Heart left ventricle (tissue), 16 donors: ENCODE measurements around the gene FOLR2. TPM values are rescaled to one million over a fixed set of nuclear protein-coding genes. Genes with fewer than 3 reads are reported as not detected.

Source experiments
- ATAC-seq, 4 donors: fragments of 200-7000 bp; cut with Tn5 transposase; one replicate each; pipeline ENCODE4 v1.9.1; 2020 to 2022; ENCODE audit warnings: moderate library complexity in 4 of 4, mild to moderate bottlenecking in 3 of 4, moderate number of reproducible peaks in 1 of 4
- DNase-seq, 5 donors: peaks; one replicate each; pipeline ENCODE4 v3.0.0-alpha.2; 2020
- H3K27ac ChIP-seq, 12 donors: fragments of 200-600 bp; sonication (generic) in 4 of 12; one replicate each; pipeline versions ENCODE4 v1.5.0 to v1.8.0; 2016 to 2022; ENCODE audit warnings: mild to moderate bottlenecking in 2 of 12
- H3K27me3 ChIP-seq, 9 donors: fragments of 200-600 bp; sonication (generic) in 2 of 9; one replicate each; pipeline versions ENCODE4 v1.5.1 to v1.8.0; 2016 to 2022; ENCODE audit warnings: mild to moderate bottlenecking in 3 of 9
- H3K36me3 ChIP-seq, 9 donors: fragments of 200-600 bp; sonication (generic) in 2 of 9; one replicate each; pipeline versions ENCODE4 v1.5.0 to v1.8.0; 2018 to 2022; ENCODE audit warnings: mild to moderate bottlenecking in 2 of 9
- H3K4me1 ChIP-seq, 12 donors: fragments of 200-600 bp; sonication (generic) in 4 of 12; one replicate each; pipeline versions ENCODE4 v1.5.0 to v1.8.0; 2016 to 2022; ENCODE audit warnings: mild to moderate bottlenecking in 3 of 12
- H3K4me3 ChIP-seq, 12 donors: fragments of 200-600 bp; sonication (generic) in 4 of 12; one replicate each; pipeline versions ENCODE4 v1.5.0 to v1.8.0; 2017 to 2022; ENCODE audit warnings: mild to moderate bottlenecking in 9 of 12, moderate library complexity in 4 of 12
- H3K9me3 ChIP-seq, 12 donors: fragments of 200-600 bp; sonication (generic) in 4 of 12; one replicate each; pipeline versions ENCODE4 v1.5.0 to v1.8.0; 2016 to 2022; ENCODE audit warnings: mild to moderate bottlenecking in 1 of 12
- POLR2A ChIP-seq, 2 donors: fragments of 450-650 bp; IDR thresholded peaks; one replicate each; pipeline ENCODE4 v1.6.1; 2017; ENCODE audit warnings: antibody characterized with exemption in 2 of 2, mild to moderate bottlenecking in 2 of 2, moderate library complexity in 2 of 2
- whole genome bisulfite sequencing, 4 donors: extraction: QIAGEN DNeasy Blood & Tissue Kit in 2 of 4; methylation state at CpG; one replicate each; pipeline versions ENCODE4 v1.1.5 to v1.1.7; 2013 to 2018; 5-methylcytosine and 5-hydroxymethylcytosine counted together
- intact Hi-C, 10 donors: fragments of 100-400 bp; cut with DNase I; formaldehyde crosslinking; loops; one replicate each; pipeline versions ENCODE4 v1.11.1 to v1.14.2; 2022
- polyA plus RNA-seq, 2 donors: library from polyadenylated mRNA; stranded (reverse); fragments of 200-250 nt; gene quantifications; one replicate each; pipeline ENCODE4 v1.2.3, GENCODE V29; 2013
- total RNA-seq, 9 donors: library from RNA; depleted of rRNA in 2 of 9; stranded (reverse); fragments of >200 nt in 2 of 9; fragmentation: NEBNext Ultra II Directional in 3 of 9; extraction: Animal tissue kit (Norgen Biotek cat#: 25700) in 3 of 9; gene quantifications; one replicate each; pipeline versions ENCODE4 v1.1.0 to v1.2.4, GENCODE V29; 2016 to 2023
- TF ChIP-seq, protein P1 (sequence below), 12 donors: fragments of 200-600 bp; sonication (generic) in 4 of 12; IDR thresholded peaks; one replicate each; pipeline versions ENCODE4 v1.5.0 to v1.8.0; 2018 to 2022; ENCODE audit warnings: antibody characterized with exemption in 12 of 12, mild to moderate bottlenecking in 5 of 12
- donor health status: ischemic (EF 13 %, LVEDD 7.1; RV severe dilation, severe dysfunction).
- donor health status: healthy with polysubstance abuse.
- donor health status: DM: no; HTN: yes; CAD: no.
- donor health status: DM: no; HTN: no; CAD: no.
- donor health status: ischemic (EF 25% LVEDD 6.9; RV normal size, moderate dysfunction).
- donor health status: ischemic (EF 25% LVEDD 5.7; RV mildly dilated, moderate dysfunction).
- donor health status: healthy.
- donor health status: DM: yes; HTN: yes; CAD: no.
- donor health status: ischemic (EF 35%, LVEDD 5.7; RV mildly dilated, moderate dysfunction).
- donor health status: nonischemic (EF 11% LVEDD 7.7; RV severe dilation, severe dysfunction).
- donor health status: DM: yes; HTN: yes; CAD: no.
- donor health status: PGD.
- donor health status: ischemic (EF 29% LVEDD 5.4; RV normal size, mild dysfunction).
- donor health status: nonischemic (EF 23%, LVEDD 6.1; RV moderate dilation, normal function).

Gene FOLR2
- total and polyA plus RNA-seq, 11 donors, result 5.0 to 136 (median 14.6) TPM

DNA sequence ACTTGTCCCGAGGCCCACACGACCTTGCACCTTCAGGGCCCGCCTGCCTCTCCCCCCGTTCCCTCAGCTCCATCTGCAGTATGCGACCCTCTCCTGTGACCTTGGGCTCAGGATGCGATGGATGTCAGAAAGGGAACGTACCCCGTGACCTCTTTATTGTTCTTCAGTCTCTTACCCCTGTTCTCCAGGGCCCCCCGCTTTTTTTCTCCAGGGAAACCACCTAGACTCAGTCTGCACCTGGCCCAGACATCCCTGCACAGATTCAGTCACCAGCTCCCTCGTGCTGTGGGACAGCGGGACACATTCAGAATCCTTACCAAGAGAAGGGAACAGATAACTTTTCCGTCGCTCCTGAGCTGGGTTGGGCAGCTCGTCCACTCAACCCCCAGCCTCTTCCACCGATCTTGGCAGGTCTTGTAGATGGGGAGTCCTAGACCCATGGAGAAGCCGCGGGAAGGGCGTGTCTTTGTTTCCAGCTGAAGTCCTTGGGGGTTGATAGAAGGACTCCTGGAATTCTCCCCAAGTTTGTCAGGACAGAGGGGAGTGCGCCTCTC is 28.7 kb downstream of the FOLR2 start:
- TF ChIP-seq, protein P1, sequence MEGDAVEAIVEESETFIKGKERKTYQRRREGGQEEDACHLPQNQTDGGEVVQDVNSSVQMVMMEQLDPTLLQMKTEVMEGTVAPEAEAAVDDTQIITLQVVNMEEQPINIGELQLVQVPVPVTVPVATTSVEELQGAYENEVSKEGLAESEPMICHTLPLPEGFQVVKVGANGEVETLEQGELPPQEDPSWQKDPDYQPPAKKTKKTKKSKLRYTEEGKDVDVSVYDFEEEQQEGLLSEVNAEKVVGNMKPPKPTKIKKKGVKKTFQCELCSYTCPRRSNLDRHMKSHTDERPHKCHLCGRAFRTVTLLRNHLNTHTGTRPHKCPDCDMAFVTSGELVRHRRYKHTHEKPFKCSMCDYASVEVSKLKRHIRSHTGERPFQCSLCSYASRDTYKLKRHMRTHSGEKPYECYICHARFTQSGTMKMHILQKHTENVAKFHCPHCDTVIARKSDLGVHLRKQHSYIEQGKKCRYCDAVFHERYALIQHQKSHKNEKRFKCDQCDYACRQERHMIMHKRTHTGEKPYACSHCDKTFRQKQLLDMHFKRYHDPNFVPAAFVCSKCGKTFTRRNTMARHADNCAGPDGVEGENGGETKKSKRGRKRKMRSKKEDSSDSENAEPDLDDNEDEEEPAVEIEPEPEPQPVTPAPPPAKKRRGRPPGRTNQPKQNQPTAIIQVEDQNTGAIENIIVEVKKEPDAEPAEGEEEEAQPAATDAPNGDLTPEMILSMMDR (IDR thresholded peaks at IDR 0.05), result no peak
- TF ChIP-seq POLR2A (IDR thresholded peaks at IDR 0.05), result no peak
- H3K9me3 ChIP-seq, result no peaks in the 10 kb centered on the region
- H3K27ac ChIP-seq, result no peak overlapping the region
- no peaks in the 10 kb centered on the region for H3K36me3 ChIP-seq
- WGBS, 4 donors, result 12 to 19% (median 15%) methylated on average over 19 of the region's 19 CpGs
- ATAC-seq (no peak), DNase-seq (no peak)
- H3K4me3 ChIP-seq, result no peak overlapping the region
- peaks cover 31 to 95% (median 73%) of the 10 kb centered on the region in 9 donors for H3K27me3 ChIP-seq
- peaks cover 3 to 19% (median 9%) of the 10 kb centered on the region in 12 donors for H3K4me1 ChIP-seq
- intact Hi-C loops, result no loop called here

DNA sequence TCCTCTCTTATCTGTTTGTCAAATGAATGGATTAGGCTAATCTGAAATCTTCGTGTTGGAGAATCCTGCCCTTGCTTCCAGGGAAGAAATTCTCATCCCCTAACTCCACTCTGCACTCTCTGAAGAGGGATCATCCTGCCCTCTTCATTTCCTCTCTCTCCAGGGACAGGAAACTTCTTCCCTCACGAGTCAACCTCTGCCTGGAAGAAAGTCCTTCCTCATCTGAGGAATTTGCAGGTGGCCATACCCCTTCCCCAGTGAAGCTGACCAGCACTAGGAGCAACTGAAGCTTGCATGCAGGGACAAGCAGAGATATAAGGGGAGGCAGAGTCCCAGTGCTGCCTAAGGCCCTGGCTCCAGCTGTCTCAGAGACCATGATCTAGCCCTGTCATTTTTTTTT is 31.0 kb downstream of the FOLR2 start:
- intact Hi-C loops, result no loop called here
- Histone ChIP-seq H3K9me3 (no peaks in the 10 kb centered on the region), H3K27me3 (peaks cover 23 to 92% (median 53%) of the 10 kb centered on the region in 9 donors), H3K4me3 (no peak overlapping the region), H3K4me1 (peaks cover 0 to 12% (median 4%) of the 10 kb centered on the region in 12 donors), H3K27ac (no peak overlapping the region), H3K36me3 (no peaks in the 10 kb centered on the region)
- DNase-seq, result no peak
- WGBS, 4 donors, result 26 to 35% (median 32%) methylated on average over 2 of the region's 2 CpGs
- TF ChIP-seq, protein P1 (IDR thresholded peaks at IDR 0.05), result no peak
- TF ChIP-seq POLR2A (IDR thresholded peaks at IDR 0.05), result no peak
- ATAC-seq, result no peak

DNA sequence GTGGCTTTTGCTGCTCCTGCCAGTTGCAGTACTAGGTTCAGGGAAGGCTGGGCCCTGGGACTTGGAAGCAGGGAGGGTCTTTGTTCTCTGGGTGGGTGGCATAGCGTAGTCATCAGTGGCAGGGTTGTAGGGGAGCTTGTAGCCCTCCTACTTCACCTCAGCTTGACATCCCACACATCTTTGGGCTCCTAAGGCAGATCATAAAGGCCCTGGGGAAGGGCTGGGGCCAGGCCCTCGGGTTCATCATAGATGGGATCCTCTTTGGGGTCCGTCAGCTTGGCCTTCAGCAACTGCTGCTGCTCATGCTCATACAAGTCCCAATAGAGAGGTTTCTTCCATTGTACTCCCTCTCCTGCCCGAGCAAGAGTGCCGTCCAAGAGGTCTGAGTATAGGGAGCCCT is 33.4 kb downstream of the FOLR2 start:
- DNase-seq, result no peak
- no peak for ATAC-seq
- Histone ChIP-seq H3K27me3 (peaks cover 3 to 84% (median 30%) of the 10 kb centered on the region in 9 donors), H3K4me1 (no peaks in the 10 kb centered on the region), H3K27ac (no peak overlapping the region), H3K36me3 (no peaks in the 10 kb centered on the region), H3K4me3 (no peak overlapping the region), H3K9me3 (no peaks in the 10 kb centered on the region)
- intact Hi-C loops, result no loop called here
- no peak for TF ChIP-seq POLR2A (IDR thresholded peaks at IDR 0.05)
- TF ChIP-seq, protein P1 (IDR thresholded peaks at IDR 0.05), result no peak
- 83 to 88% (median 86%) methylated on average over 5 of the region's 5 CpGs for WGBS, 4 donors

DNA sequence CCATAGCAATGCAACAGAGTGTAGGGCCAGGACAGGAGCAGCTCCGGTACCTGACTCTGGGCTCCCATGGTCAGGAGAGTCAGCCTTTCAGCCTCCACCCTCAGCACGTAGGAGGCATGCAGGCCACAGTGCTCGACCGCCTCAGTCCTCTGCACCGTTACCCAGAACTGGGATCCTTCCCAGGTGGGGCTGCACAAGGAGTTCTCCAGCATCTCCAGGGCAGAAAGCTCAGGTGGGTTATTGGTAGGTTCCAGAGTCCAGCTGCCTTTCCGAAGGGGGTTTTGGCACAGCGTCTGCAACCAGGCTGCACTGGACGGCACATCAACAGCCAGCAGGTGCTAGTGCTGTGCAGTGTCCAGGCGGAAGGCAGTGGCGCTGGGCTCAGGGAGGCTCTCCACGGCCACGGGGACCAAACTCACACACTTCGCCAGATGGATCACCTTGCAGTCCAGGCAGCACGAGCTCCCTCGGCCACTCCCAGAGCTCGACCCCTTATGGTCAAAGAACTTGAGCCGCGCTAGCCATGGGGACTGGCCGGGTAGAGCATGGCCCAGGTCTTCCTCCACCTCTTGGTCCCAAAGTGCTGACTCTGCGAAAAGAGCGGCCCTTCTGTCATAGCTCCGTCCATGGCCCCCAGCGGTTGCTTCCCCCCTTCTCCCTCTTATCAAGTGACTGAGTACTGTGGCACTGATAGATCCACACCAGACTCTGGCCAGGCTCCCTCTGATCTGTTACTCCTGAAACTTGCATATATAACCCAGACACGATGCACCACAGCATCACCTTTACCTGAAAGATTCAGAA is 34.3 kb downstream of the FOLR2 start:
- Histone ChIP-seq H3K4me3 (no peak overlapping the region), H3K36me3 (no peaks in the 10 kb centered on the region), H3K27me3 (peaks cover 0 to 75% (median 20%) of the 10 kb centered on the region in 9 donors), H3K9me3 (no peaks in the 10 kb centered on the region), H3K27ac (no peak overlapping the region), H3K4me1 (no peaks in the 10 kb centered on the region)
- DNase-seq, result no peak
- TF ChIP-seq POLR2A (IDR thresholded peaks at IDR 0.05), result no peak
- TF ChIP-seq, protein P1 (IDR thresholded peaks at IDR 0.05), result no peak
- intact Hi-C loops, result no loop called here
- WGBS, 4 donors, result 76 to 83% (median 81%) methylated on average over 17 to 24 of the region's 24 CpGs
- ATAC-seq, result peak in 1 of 4 donors; percentile 16
